HCEC 1CT (cell line): ENCODE data around the gene ATP6AP1.
"Not testable (repeated sequence)": the region's sequence is repeated elsewhere in the genome, so short reads cannot be mapped to it uniquely, and the experiment has no call there.

Experiments
- DNase-seq: peaks from one replicate; pipeline ENCODE4 v3.0.0-alpha.2; 2017

ATP6AP1 gene

GRCh38 chrX:154399527-154400368 lies 28.7 kb upstream of the ATP6AP1 start:
- no peak for DNase-seq

GRCh38 chrX:154400369-154400817 lies 28.1 kb upstream of the ATP6AP1 start:
- DNase-seq = not testable (repeated sequence)

DNA sequence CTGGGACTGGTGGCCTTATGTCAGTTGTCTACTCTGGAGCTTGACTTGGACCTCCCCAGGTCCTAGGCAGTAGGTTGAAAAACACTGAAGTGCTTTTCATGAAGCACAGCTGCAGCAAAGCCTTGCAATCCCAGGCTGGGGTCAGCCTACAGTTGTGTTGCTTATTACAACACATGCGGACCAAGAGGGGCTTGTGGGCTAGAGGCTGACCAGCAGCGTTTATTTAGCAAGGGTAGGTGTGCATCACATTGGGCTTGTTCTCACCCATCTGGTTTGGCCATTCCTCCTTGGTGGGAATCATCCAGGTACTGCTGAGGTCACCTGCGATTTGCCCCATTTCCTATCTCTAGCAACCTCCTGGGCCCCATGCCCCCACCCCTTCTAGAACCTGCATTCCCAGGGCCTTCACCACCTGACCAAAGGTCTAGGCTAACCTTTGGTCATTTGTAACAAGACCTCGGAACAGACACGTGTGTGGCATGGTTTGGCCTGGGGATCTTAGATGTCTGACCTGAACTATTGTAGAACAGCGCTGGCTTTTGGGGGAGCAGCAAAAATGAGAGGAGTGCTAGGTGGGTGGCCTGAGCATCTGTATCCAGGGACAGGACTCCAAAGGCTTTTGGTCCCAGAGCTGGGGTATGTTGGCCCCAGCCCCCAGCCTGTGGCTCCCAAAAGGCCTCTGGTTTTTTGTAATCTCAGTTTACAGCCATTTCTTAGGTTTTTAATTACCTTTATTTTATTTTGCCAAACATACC lies 27.3 kb upstream of the ATP6AP1 start:
- peak; percentile 39 for DNase-seq

- peak; percentile 3 for DNase-seq
Observed at GRCh38 chrX:154401918-154402621, 26.4 kb upstream of the ATP6AP1 start.

DNA sequence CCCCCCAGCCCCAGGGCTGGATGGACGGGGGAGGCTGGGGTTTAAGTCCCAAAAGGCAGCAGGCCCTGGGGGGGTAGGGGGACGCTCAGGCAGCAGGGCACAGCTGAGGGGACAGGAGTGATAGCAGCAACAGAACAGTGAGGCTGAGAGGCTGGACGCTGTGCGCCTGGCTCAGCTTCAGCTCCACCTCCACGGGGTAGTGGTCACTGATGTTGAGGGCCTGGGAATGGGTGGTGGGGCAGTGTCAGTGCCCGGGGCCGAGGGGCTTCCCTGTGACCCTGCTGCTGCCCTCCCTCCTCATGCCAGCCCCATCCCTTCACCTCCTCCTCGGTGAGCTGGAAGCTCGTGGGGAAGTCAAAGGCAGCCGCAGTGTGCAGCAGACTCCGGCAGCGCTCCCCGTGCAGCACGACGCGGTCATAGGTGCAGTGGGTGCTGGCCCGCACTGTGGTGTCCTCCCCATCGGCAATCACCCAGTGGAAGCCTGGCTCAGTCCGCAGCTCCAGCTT lies 25.8 kb upstream of the ATP6AP1 start:
- no peak for DNase-seq

GRCh38 chrX:154403192-154403591 lies 25.3 kb upstream of the ATP6AP1 start:
- no peak for DNase-seq

- no peak for DNase-seq
Observed at GRCh38 chrX:154403858-154404257, 24.6 kb upstream of the ATP6AP1 start.

- no peak for DNase-seq
Observed at GRCh38 chrX:154404625-154405192, 23.8 kb upstream of the ATP6AP1 start.

DNA sequence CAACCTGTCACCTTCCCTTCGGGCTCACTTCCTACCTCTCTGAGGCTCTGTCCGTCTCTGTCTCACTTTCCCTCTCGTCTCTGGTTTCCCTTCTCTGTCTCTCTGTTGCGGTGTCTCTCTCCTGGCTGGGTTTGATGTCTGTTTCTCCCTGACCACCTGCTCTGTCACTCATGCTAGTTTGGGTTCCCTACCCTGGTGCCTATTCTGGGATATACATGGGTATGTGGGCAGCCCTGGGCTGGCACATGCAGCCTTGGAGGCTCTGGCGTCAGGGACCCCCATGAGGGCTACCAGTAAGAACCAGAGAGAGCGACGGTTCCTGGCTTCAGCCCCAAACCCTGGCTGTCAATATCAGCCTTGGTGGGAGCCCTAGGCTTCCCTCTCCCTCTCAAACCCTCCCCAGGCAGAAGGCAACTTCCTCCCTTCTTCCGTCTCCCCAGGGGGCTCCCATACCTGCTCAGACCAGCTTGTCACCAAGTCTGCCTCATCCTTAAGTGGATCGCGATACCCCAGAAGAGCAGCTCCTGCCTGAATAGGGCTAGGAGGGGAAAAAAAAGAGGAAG lies 19.7 kb upstream of the ATP6AP1 start:
- DNase-seq = no peak

DNA sequence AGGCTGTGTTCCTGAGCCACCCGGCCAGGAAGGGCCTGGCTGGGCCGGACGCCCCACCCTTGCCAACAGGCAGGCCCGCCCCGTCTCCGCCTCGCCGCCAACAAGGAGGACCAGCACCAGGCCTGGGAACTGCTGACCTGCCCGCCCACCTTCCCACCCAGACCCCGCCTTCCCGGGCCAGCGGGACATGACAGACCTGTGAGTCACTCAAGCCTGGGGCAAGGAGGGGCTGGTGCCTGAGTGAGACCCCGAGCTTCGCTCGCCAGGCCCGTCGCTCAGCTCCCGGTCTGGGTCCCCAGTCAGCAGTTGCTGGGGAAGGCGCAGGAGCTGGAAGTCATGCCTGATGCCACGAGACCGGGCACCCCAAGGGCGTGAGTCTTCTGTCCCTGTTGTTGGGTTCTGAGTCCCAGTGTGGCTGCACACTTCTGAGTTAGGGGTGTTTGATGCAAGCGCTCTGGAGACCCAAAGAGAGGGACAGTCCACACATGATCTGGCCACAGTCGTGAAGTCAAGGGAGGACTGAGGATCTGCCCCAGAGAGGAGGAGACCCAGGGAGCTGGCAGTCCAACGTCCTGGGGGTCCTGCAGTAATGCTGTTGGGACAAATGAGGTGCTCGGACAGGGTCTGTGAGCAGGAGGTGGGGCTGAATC lies 19.1 kb upstream of the ATP6AP1 start, which contains the start of gene DNASE1L1:
Gene DNASE1L1, minus strand, starts transcription at position 33 of the 650 bp plus-strand sequence. CDS start 3,686 bp downstream, outside the sequence.
- peak; percentile 79 for DNase-seq

DNA sequence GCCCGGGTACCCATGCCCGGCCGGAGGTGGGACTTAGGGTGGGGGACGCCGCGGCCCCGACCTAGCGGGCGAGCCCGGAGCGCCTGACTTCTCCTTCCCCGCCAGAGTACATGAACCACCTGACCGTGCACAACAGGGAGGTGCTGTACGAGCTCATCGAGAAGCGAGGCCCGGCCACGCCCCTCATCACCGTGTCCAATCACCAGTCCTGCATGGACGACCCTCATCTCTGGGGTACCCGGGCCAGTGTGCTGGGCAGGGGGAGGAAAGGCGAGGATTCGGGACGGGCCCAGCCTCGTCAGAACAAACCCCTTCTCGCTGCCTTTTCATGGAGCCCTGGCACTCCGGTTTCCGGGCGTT lies 16.5 kb upstream of the ATP6AP1 start:
- DNase-seq = peak; percentile 38

GRCh38 chrX:154412468-154412867 lies 16.0 kb upstream of the ATP6AP1 start:
- DNase-seq = peak; percentile 2

- DNase-seq = no peak
Observed at GRCh38 chrX:154413142-154413541, 15.3 kb upstream of the ATP6AP1 start.

DNA sequence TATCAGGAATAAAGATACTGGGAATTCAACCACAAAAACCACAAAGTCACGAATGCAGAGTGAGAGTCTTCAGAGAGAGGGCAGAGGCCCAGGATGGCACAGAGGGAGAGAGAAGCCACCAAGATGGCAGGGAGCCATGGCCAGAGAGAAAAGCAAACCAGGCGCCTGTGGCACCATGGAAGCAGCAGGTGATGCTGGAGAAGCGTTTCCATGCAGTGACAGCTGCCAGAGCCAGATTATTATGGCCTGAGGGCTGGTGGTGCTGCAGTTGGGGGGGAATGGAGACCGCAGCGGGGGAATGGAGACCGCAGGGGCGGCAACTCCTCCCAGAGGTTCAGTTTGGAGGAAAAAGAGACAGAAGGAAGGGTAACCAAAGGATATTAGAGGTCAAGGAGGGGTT lies 11.3 kb upstream of the ATP6AP1 start:
- no peak for DNase-seq

DNA sequence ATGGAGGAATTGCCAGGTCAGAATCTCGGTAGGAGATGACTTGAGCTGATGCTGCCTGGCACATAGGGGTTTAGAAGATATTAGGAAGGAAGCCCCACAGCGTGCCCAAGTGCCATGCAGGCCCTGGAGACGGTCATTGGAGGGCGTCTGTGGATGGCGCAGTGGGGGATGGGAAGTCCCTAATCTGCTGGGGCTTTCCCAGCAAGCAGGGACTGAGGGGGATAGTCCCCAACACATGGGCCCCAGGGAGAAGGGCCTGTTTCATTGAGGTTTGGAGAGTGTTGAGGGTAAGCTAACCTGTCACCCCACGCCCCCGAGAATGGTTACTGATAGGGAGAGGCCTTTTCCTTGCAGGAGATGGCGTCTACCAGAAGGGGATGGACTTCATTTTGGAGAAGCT lies 9.3 kb upstream of the ATP6AP1 start:
- DNase-seq = no peak

GRCh38 chrX:154419688-154420401 lies 8.6 kb upstream of the ATP6AP1 start:
- no peak for DNase-seq

DNA sequence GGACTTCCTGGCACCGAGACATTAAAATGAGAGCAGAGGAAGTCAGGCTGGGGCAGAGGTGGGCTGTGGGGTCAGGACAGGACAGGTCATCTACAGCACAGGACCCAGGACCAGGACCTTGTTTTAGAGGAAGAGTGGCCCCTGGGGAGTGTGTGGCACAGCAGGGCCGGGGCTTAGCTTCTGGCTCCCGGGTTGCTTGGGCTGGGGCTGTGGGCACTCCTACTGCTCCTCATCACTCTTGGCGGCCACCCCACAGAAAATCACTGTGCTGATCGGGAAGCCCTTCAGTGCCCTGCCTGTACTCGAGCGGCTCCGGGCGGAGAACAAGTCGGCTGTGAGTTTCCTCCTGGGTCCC lies 8.1 kb upstream of the ATP6AP1 start:
- DNase-seq = no peak

GRCh38 chrX:154426916-154427770 lies 1.3 kb upstream of the ATP6AP1 start:
- no peak for DNase-seq

- DNase-seq = no peak
Observed at GRCh38 chrX:154429711-154430110, 1.2 kb downstream of the ATP6AP1 start.

DNA sequence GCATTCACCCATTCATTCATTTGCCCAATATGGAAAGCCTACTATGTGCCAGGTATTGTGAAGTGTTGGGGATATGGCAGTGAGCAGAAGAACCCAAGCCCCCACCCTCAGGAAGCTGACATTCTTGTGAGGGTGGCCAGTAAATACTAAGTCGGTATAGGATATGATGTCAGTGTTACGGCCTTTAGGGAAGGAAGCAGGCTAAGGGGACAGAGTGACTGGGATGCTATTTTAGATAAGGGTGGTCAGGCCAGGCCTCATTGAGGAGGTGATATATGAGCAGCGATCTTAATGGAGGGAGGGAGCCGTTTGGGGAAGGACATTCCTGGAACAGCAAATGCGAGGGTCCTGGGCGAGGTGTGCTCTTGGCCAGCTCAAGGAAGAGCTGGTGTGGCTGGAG lies 2.0 kb downstream of the ATP6AP1 start:
- DNase-seq = no peak
